H9 (cell line): ENCODE measurements around the gene BCORL1. TPM values are rescaled to one million over a fixed set of nuclear protein-coding genes. Genes with fewer than 3 reads are reported as not detected.

ENCODE experiments used
- DNase-seq: peaks from one replicate; pipeline ENCODE4 v3.0.0-alpha.2; 2017
- H2AFZ ChIP-seq: one replicate; pipeline ENCODE4 v1.6.1; 2013; ENCODE audit warnings: mild to moderate bottlenecking, low read length, control low read depth, moderate library complexity
- H2AK5ac ChIP-seq: 2 replicates; pipeline ENCODE4 v1.6.1; 2013; ENCODE audit warnings: low read length, control low read depth, mixed read lengths; ENCODE audit not compliant: insufficient read length
- H2BK120ac ChIP-seq: one replicate; pipeline ENCODE4 v1.6.1; 2013; ENCODE audit warnings: low read depth, mild to moderate bottlenecking, low read length, control low read depth, inconsistent platforms; ENCODE audit not compliant: poor library complexity, severe bottlenecking
- H2BK12ac ChIP-seq: 2 replicates; pipeline ENCODE4 v1.6.1; 2013; ENCODE audit warnings: low read length, control low read depth, mixed read lengths, low read depth; ENCODE audit not compliant: insufficient read length
- H2BK15ac ChIP-seq: 2 replicates; pipeline ENCODE4 v1.6.1; 2013; ENCODE audit warnings: low read depth, low read length, control low read depth
- H2BK20ac ChIP-seq: one replicate; pipeline ENCODE4 v1.6.1; 2013; ENCODE audit warnings: low read depth, mild to moderate bottlenecking, low read length, control low read depth, inconsistent platforms; ENCODE audit not compliant: poor library complexity, severe bottlenecking
- H2BK5ac ChIP-seq: 2 replicates; pipeline ENCODE4 v1.6.1; 2013; ENCODE audit warnings: low read length, control low read depth, mixed read lengths; ENCODE audit not compliant: insufficient read length
- H3K14ac ChIP-seq: 2 replicates; pipeline ENCODE4 v1.6.1; 2013; ENCODE audit warnings: low read length, control low read depth; ENCODE audit not compliant: insufficient read depth
- H3K18ac ChIP-seq: 2 replicates; pipeline ENCODE4 v1.6.1; 2013; ENCODE audit warnings: low read depth, mild to moderate bottlenecking, mixed read lengths, low read length, control low read depth; ENCODE audit not compliant: insufficient read length
- H3K23ac ChIP-seq: 2 replicates; pipeline ENCODE4 v1.6.1; 2013; ENCODE audit warnings: low read length, control low read depth, mixed read lengths, low read depth; ENCODE audit not compliant: insufficient read length
- H3K23me2 ChIP-seq: 2 replicates; pipeline ENCODE4 v1.6.1; 2013; ENCODE audit warnings: low read depth, mild to moderate bottlenecking, mixed read lengths, low read length, control low read depth; ENCODE audit not compliant: insufficient read length, poor library complexity, severe bottlenecking
- H3K27ac ChIP-seq: 2 replicates; pipeline ENCODE4 v1.5.1; 2013; ENCODE audit warnings: low read length, control low read depth, mixed read lengths, low read depth; ENCODE audit not compliant: insufficient read length
- H3K27me3 ChIP-seq: 2 replicates; pipeline ENCODE4 v1.6.1; 2013; ENCODE audit warnings: low read length, control low read depth, inconsistent platforms; ENCODE audit not compliant: insufficient read depth
- H3K4ac ChIP-seq: 2 replicates; pipeline ENCODE4 v1.6.1; 2013; ENCODE audit warnings: low read depth, mild to moderate bottlenecking, control low read depth, inconsistent platforms, low read length, moderate library complexity
- H3K4me1 ChIP-seq: 2 replicates; pipeline ENCODE4 v1.6.1; 2013; ENCODE audit warnings: low read length, control low read depth, inconsistent platforms; ENCODE audit not compliant: insufficient read depth
- H3K4me2 ChIP-seq: 2 replicates; pipeline ENCODE4 v1.6.1; 2013; ENCODE audit warnings: low read length, control low read depth, mixed read lengths; ENCODE audit not compliant: insufficient read length, insufficient read depth
- H3K56ac ChIP-seq: 2 replicates; pipeline ENCODE4 v1.6.1; 2013; ENCODE audit warnings: low read depth, mild to moderate bottlenecking, mixed read lengths, low read length, control low read depth; ENCODE audit not compliant: insufficient read length
- H3K79me1 ChIP-seq: 2 replicates; pipeline ENCODE4 v1.6.1; 2013; ENCODE audit warnings: low read depth, mild to moderate bottlenecking, moderate library complexity, low read length, control low read depth, inconsistent platforms; ENCODE audit not compliant: insufficient read depth, poor library complexity, severe bottlenecking
- H3K79me2 ChIP-seq: 2 replicates; pipeline ENCODE4 v1.6.1; 2013; ENCODE audit warnings: low read length, control low read depth, inconsistent platforms; ENCODE audit not compliant: insufficient read depth
- H3K9ac ChIP-seq: 2 replicates; pipeline ENCODE4 v1.6.1; 2013; ENCODE audit warnings: low read length, control low read depth, mixed read lengths; ENCODE audit not compliant: insufficient read length; ENCODE audit errors: extremely low read depth
- H3K9me3 ChIP-seq: one replicate; pipeline ENCODE4 v1.6.1; 2013; ENCODE audit warnings: low read depth, low read length, inconsistent platforms; ENCODE audit not compliant: control insufficient read depth
- H3T11ph ChIP-seq: one replicate; pipeline ENCODE4 v1.6.1; 2013; ENCODE audit warnings: mild to moderate bottlenecking, low read length, control low read depth, inconsistent platforms
- H4K20me1 ChIP-seq: one replicate; pipeline ENCODE4 v1.6.1; 2013; ENCODE audit not compliant: control insufficient read depth, insufficient read length, insufficient read depth
- H4K5ac ChIP-seq: 2 replicates; pipeline ENCODE4 v1.6.1; 2013; ENCODE audit warnings: low read depth, mild to moderate bottlenecking, mixed read lengths, low read length, control low read depth; ENCODE audit not compliant: insufficient read length
- H4K8ac ChIP-seq: replicated peaks from 2 replicates; pipeline ENCODE4 v1.6.1; 2013; ENCODE audit warnings: low read length, control low read depth, mixed read lengths, low read depth; ENCODE audit not compliant: insufficient read length
- H4K91ac ChIP-seq: 2 replicates; pipeline ENCODE4 v1.6.1; 2013; ENCODE audit warnings: low read depth, mild to moderate bottlenecking, moderate library complexity, mixed read lengths, low read length, control low read depth; ENCODE audit not compliant: insufficient read length
- H3K27ac Mint-ChIP-seq, 3 experiments: 2 replicates in 2 of 3; 3 replicates in 1 of 3; pipeline ENCODE4 v1.8.0; 2020 to 2021; ENCODE audit warnings: mixed read lengths in 3 of 3, mild to moderate bottlenecking in 1 of 3, moderate library complexity in 1 of 3
- H3K27me3 Mint-ChIP-seq: 2 replicates; pipeline ENCODE4 v1.8.0; 2021; ENCODE audit warnings: low read depth, mild to moderate bottlenecking, moderate library complexity, mixed read lengths
- H3K36me3 Mint-ChIP-seq, 3 experiments: 2 replicates in 2 of 3; 3 replicates in 1 of 3; pipeline ENCODE4 v1.8.0; 2020 to 2021; ENCODE audit warnings: low read depth in 3 of 3, mixed read lengths in 3 of 3; ENCODE audit not compliant: insufficient read depth in 1 of 3
- H3K4me1 Mint-ChIP-seq, 2 experiments: 2 replicates each; pipeline ENCODE4 v1.8.0; 2020; ENCODE audit warnings: mixed read lengths in 2 of 2
- H3K4me3 Mint-ChIP-seq, 2 experiments: 2 replicates in 1 of 2; 3 replicates in 1 of 2; pipeline ENCODE4 v1.8.0; 2020 to 2021; ENCODE audit warnings: mild to moderate bottlenecking in 2 of 2, mixed read lengths in 2 of 2, moderate library complexity in 1 of 2
- H3K9me3 Mint-ChIP-seq, 2 experiments: 2 replicates in 1 of 2; 3 replicates in 1 of 2; pipeline ENCODE4 v1.8.0; 2020; ENCODE audit warnings: mild to moderate bottlenecking in 2 of 2, mixed read lengths in 2 of 2, moderate library complexity in 1 of 2
- CTCF ChIP-seq: fragments of 200-600 bp; sonication (generic); conservative IDR thresholded peaks from 3 replicates; pipeline ENCODE4 v1.8.0; 2021; ENCODE audit warnings: antibody characterized with exemption, mild to moderate bottlenecking
- WGBS: extraction: QIAGEN DNeasy Blood & Tissue Kit; methylation state at CpG from one replicate; pipeline ENCODE4 v1.1.7; 2013; ENCODE audit warnings: missing lambda C conversion rate, low lambda C conversion rate, mixed read lengths; ENCODE audit not compliant: insufficient read length; ENCODE audit errors: extremely low coverage; 5-methylcytosine and 5-hydroxymethylcytosine counted together
- total RNA-seq: library from RNA; stranded (reverse); gene quantifications from 2 replicates; pipeline ENCODE4 v1.2.1, GENCODE V29; 2021

The BCORL1 gene
- total RNA-seq, 1 experiment from 2014 or later, result 6.1 TPM

GRCh38 chrX:130100180-130100579 lies 117.7 kb downstream of the BCORL1 start:
- Histone ChIP-seq H2BK20ac (no peak overlapping the region), H3K23me2 (no peaks in the 10 kb centered on the region), H3T11ph (no peak overlapping the region), H3K4me1 (no peaks in the 10 kb centered on the region), H3K4me2 (no peak overlapping the region), H3K56ac (no peak overlapping the region), H2BK12ac (no peak overlapping the region), H3K27ac (no peak overlapping the region), H2BK15ac (no peak overlapping the region), H3K9me3 (peaks cover 9% of the 10 kb centered on the region), H4K5ac (no peak overlapping the region), H2BK5ac (no peak overlapping the region), H3K23ac (no peak overlapping the region), H3K27me3 (no peaks in the 10 kb centered on the region), H4K20me1 (no peaks in the 10 kb centered on the region), H2AK5ac (no peak overlapping the region), H3K18ac (no peak overlapping the region), H3K14ac (no peak overlapping the region), H3K4ac (no peak overlapping the region), H3K79me1 (no peaks in the 10 kb centered on the region), H4K8ac (no peak overlapping the region), H3K9ac (no peak overlapping the region), H4K91ac (no peak overlapping the region), H2AFZ (no peak overlapping the region), H3K79me2 (no peaks in the 10 kb centered on the region), H2BK120ac (no peak overlapping the region)
- Mint-ChIP-seq H3K27me3 (no peaks in the 10 kb centered on the region; the same call in none of the 2 replicates), H3K9me3 (peaks cover 0 to 74% of the 10 kb centered on the region in 2 experiments; a peak in 3 of 5 replicates), H3K27ac (no peak overlapping the region), H3K4me3 (no peak overlapping the region), H3K4me1 (peaks cover 5 to 9% of the 10 kb centered on the region in 2 experiments), H3K36me3 (no peaks in the 10 kb centered on the region; a peak in 1 of 7 replicates)
- no peak for DNase-seq
- WGBS, result no CpG with 5 or more reads among the region's 5 CpGs
- TF ChIP-seq CTCF, result no peak
